H1 (cell line): ENCODE results near the gene GSPT1.

Experiments used
- EZH2 ChIP-seq: fragments of 200-600 bp; sonication (generic); IDR thresholded peaks from 2 replicates; pipeline ENCODE4 v1.7.1; 2012; ENCODE audit warnings: low read depth, mild to moderate bottlenecking, moderate library complexity, low read length, inconsistent platforms; ENCODE audit not compliant: severe bottlenecking
- JUN ChIP-seq: IDR thresholded peaks from 2 replicates; pipeline ENCODE4 v1.6.1; 2011; ENCODE audit warnings: low read depth, mild to moderate bottlenecking, improper control_type of control experiment, low read length
- POLR2A ChIP-seq, 2 experiments: IDR thresholded peaks; 1 replicate in 1 of 2; 2 replicates in 1 of 2; pipeline ENCODE4 v1.6.1; 2011; ENCODE audit warnings: low read depth in 2 of 2, low read length in 2 of 2, mild to moderate bottlenecking in 2 of 2; ENCODE audit errors: control extremely low read depth in 1 of 2
- SIN3A ChIP-seq, 2 experiments: IDR thresholded peaks in 1 of 2; conservative IDR thresholded peaks in 1 of 2; 2 replicates each; pipeline ENCODE4 v1.6.1; 2011 to 2012; ENCODE audit warnings: low read length in 2 of 2, improper control_type of control experiment in 1 of 2, low read depth in 1 of 2, mild to moderate bottlenecking in 1 of 2
- SUZ12 ChIP-seq: fragments of 200-600 bp; sonication (generic); IDR thresholded peaks from 2 replicates; pipeline ENCODE4 v1.6.1; 2012; ENCODE audit warnings: mild to moderate bottlenecking, inconsistent platforms, low read length, moderate library complexity, mixed read lengths
- TAF1 ChIP-seq: IDR thresholded peaks from 2 replicates; pipeline ENCODE4 v1.6.1; 2011; ENCODE audit warnings: mild to moderate bottlenecking, low read depth, low read length
- TF ChIP-seq, protein P1 (sequence below), 3 experiments: IDR thresholded peaks; 1 replicate in 2 of 3; 2 replicates in 1 of 3; pipeline versions ENCODE4 v1.5.1 to v1.6.1; 2011; ENCODE audit warnings: low read length in 3 of 3, mild to moderate bottlenecking in 3 of 3, inconsistent platforms in 2 of 3, low read depth in 1 of 3, moderate library complexity in 1 of 3; ENCODE audit not compliant: insufficient read depth in 1 of 3; ENCODE audit errors: control extremely low read depth in 1 of 3
- TF ChIP-seq, protein P2 (sequence below): IDR thresholded peaks from 2 replicates; pipeline ENCODE4 v1.6.1; 2012; ENCODE audit warnings: inconsistent platforms

DNA sequence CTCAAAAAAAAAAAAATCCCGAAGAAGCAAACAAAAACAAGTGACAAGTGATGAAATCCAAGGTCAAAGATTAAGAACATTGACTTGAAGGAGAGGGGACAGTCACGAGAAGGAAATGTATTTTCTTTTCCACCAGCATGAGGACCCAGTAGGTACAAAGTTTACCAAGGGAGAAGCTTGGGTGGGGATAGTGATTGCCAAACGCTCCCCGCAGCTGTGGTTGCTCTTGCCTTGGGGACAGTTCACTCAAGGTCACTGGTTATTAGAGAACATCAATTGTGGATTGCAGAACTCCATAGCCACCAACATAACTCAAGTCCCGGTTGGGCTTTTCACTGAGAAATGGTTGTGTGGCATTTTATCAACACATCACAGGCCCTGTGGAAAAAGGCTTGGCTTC is 91.4 kb downstream of the GSPT1 start:
- TF ChIP-seq, protein P1, sequence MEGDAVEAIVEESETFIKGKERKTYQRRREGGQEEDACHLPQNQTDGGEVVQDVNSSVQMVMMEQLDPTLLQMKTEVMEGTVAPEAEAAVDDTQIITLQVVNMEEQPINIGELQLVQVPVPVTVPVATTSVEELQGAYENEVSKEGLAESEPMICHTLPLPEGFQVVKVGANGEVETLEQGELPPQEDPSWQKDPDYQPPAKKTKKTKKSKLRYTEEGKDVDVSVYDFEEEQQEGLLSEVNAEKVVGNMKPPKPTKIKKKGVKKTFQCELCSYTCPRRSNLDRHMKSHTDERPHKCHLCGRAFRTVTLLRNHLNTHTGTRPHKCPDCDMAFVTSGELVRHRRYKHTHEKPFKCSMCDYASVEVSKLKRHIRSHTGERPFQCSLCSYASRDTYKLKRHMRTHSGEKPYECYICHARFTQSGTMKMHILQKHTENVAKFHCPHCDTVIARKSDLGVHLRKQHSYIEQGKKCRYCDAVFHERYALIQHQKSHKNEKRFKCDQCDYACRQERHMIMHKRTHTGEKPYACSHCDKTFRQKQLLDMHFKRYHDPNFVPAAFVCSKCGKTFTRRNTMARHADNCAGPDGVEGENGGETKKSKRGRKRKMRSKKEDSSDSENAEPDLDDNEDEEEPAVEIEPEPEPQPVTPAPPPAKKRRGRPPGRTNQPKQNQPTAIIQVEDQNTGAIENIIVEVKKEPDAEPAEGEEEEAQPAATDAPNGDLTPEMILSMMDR (IDR thresholded peaks at IDR 0.05; ENCODE audit: control extremely low read depth in 1 of 3, insufficient read depth in 1 of 3, low read depth in 1 of 3, low read length in 3 of 3) = no peak
- TF ChIP-seq SIN3A (conservative IDR thresholded peaks at IDR 0.05 in 1 of 2, IDR thresholded peaks at IDR 0.05 in 1 of 2; ENCODE audit: low read depth in 1 of 2, low read length in 2 of 2) = no peak
- TF ChIP-seq, protein P2, sequence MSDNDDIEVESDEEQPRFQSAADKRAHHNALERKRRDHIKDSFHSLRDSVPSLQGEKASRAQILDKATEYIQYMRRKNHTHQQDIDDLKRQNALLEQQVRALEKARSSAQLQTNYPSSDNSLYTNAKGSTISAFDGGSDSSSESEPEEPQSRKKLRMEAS = no peak
- TF ChIP-seq POLR2A (IDR thresholded peaks at IDR 0.05; ENCODE audit: control extremely low read depth in 1 of 2, low read depth in 2 of 2, low read length in 2 of 2) = no peak
- TF ChIP-seq JUN = no peak
- no peak for TF ChIP-seq EZH2
- TF ChIP-seq SUZ12 = no peak
- no peak for TF ChIP-seq TAF1
